Neural progenitor cell (in vitro differentiated cells): ENCODE measurements around the gene EYA4. TPM values are rescaled to one million over a fixed set of nuclear protein-coding genes. Genes with fewer than 3 reads are reported as not detected.

ENCODE experiments used
- DNase-seq: peaks from one replicate; pipeline ENCODE4 v3.0.0-alpha.2; 2016; ENCODE audit warnings: low spot score
- H2AFZ ChIP-seq: fragments of 200-600 bp; sonication (generic); replicated peaks from 2 replicates; pipeline ENCODE4 v1.6.1; 2016; ENCODE audit warnings: antibody characterized with exemption
- H3F3A ChIP-seq: fragments of 200-600 bp; sonication (generic); 2 replicates; pipeline ENCODE4 v1.6.1; 2016; ENCODE audit warnings: antibody characterized with exemption, low read depth
- H3K27ac ChIP-seq: fragments of 200-600 bp; sonication (generic); 2 replicates; pipeline ENCODE4 v1.5.1; 2016; ENCODE audit warnings: mild to moderate bottlenecking
- H3K27me3 ChIP-seq: fragments of 200-600 bp; sonication (generic); 2 replicates; pipeline ENCODE4 v1.6.1; 2016; ENCODE audit warnings: mild to moderate bottlenecking, moderate library complexity
- H3K36me3 ChIP-seq: fragments of 200-600 bp; sonication (generic); 2 replicates; pipeline ENCODE4 v1.5.1; 2016
- H3K4me1 ChIP-seq: fragments of 200-600 bp; sonication (generic); 2 replicates; pipeline ENCODE4 v1.6.1; 2016; ENCODE audit warnings: mixed run types
- H3K4me2 ChIP-seq: fragments of 200-600 bp; sonication (generic); 2 replicates; pipeline ENCODE4 v1.6.1; 2016
- H3K4me3 ChIP-seq: fragments of 200-600 bp; sonication (generic); 2 replicates; pipeline ENCODE4 v1.5.1; 2016
- H3K79me2 ChIP-seq: fragments of 200-600 bp; sonication (generic); 2 replicates; pipeline ENCODE4 v1.6.1; 2016; ENCODE audit warnings: low read depth
- H3K9ac ChIP-seq: fragments of 200-600 bp; sonication (generic); 2 replicates; pipeline ENCODE4 v1.6.1; 2016
- H3K9me3 ChIP-seq: fragments of 200-600 bp; sonication (generic); 2 replicates; pipeline ENCODE4 v1.5.1; 2016; ENCODE audit warnings: low read depth
- H4K20me1 ChIP-seq: fragments of 200-600 bp; sonication (generic); 2 replicates; pipeline ENCODE4 v1.6.1; 2016; ENCODE audit warnings: low read depth
- H3K27ac Mint-ChIP-seq: 3 replicates; pipeline ENCODE4 v1.8.0; 2021; ENCODE audit warnings: mixed read lengths
- H3K27me3 Mint-ChIP-seq: 2 replicates; pipeline ENCODE4 v1.8.0; 2022; ENCODE audit warnings: low read depth, mild to moderate bottlenecking, inconsistent platforms, moderate library complexity, mixed read lengths; ENCODE audit not compliant: insufficient read depth
- H3K36me3 Mint-ChIP-seq: 3 replicates; pipeline ENCODE4 v1.8.0; 2021; ENCODE audit warnings: mixed read lengths
- H3K4me1 Mint-ChIP-seq: 3 replicates; pipeline ENCODE4 v1.8.0; 2021; ENCODE audit warnings: mixed read lengths
- H3K4me3 Mint-ChIP-seq: 3 replicates; pipeline ENCODE4 v1.8.0; 2021; ENCODE audit warnings: mild to moderate bottlenecking, moderate library complexity, mixed read lengths
- H3K9me3 Mint-ChIP-seq: 3 replicates; pipeline ENCODE4 v1.8.0; 2020; ENCODE audit warnings: mixed read lengths
- CTCF ChIP-seq: fragments of 200-600 bp; sonication (generic); IDR thresholded peaks from 2 replicates; pipeline ENCODE4 v1.5.1; 2017; ENCODE audit warnings: antibody characterized with exemption, mild to moderate bottlenecking
- EZH2 ChIP-seq: fragments of 200-600 bp; sonication (generic); IDR thresholded peaks from 2 replicates; pipeline ENCODE4 v1.6.1; 2017; ENCODE audit warnings: antibody characterized with exemption, mild to moderate bottlenecking, moderate library complexity
- EZH2phosphoT487 ChIP-seq: fragments of 200-600 bp; sonication (generic); IDR thresholded peaks from 2 replicates; pipeline ENCODE4 v1.6.1; 2017; ENCODE audit warnings: antibody characterized with exemption
- total RNA-seq: library from RNA; depleted of rRNA; stranded (reverse); fragments of >200 nt; gene quantifications from 2 replicates; pipeline ENCODE4 v1.2.3, GENCODE V29; 2015; ENCODE audit warnings: low replicate concordance

Gene EYA4
- total RNA-seq, 1 donor from 2014 or later: 2.4 TPM

- DNase-seq: no peak
- H3K4me1 Mint-ChIP-seq: peaks cover 4% of the 10 kb centered on the region
- no peak overlapping the region for H3K4me3 ChIP-seq
- no peaks in the 10 kb centered on the region for H3K27me3 ChIP-seq
- H3K4me3 Mint-ChIP-seq: no peak overlapping the region
- no peak overlapping the region for H3K27ac Mint-ChIP-seq
- H3K27me3 Mint-ChIP-seq: peaks cover 3% of the 10 kb centered on the region
- H3K9me3 Mint-ChIP-seq: no peaks in the 10 kb centered on the region
- no peak overlapping the region for H3K27ac ChIP-seq
- no peaks in the 10 kb centered on the region for H3K36me3 Mint-ChIP-seq
- H4K20me1 ChIP-seq: no peaks in the 10 kb centered on the region
- no peak overlapping the region for H3K4me2 ChIP-seq
- H3K36me3 ChIP-seq: no peaks in the 10 kb centered on the region
- H3K9me3 ChIP-seq: no peaks in the 10 kb centered on the region
- no peak overlapping the region for H2AFZ ChIP-seq
- no peaks in the 10 kb centered on the region for H3K4me1 ChIP-seq
- no peaks in the 10 kb centered on the region for H3K79me2 ChIP-seq
- no peaks in the 10 kb centered on the region for H3F3A ChIP-seq
- no peak overlapping the region for H3K9ac ChIP-seq
- TF ChIP-seq CTCF: no peak
- TF ChIP-seq EZH2phosphoT487: no peak
- no peak for TF ChIP-seq EZH2
Measured at GRCh38 chr6:133205304-133205703, 35.9 kb upstream of the EYA4 start.

GRCh38 chr6:133206942-133207341, 34.2 kb upstream of the EYA4 start:
- Histone ChIP-seq H3K36me3 (no peaks in the 10 kb centered on the region), H3K27me3 (no peaks in the 10 kb centered on the region), H4K20me1 (no peaks in the 10 kb centered on the region), H3K9ac (no peak overlapping the region), H3K79me2 (no peaks in the 10 kb centered on the region), H3K27ac (no peak overlapping the region), H3K4me3 (no peak overlapping the region), H2AFZ (peak overlapping the region; percentile 38), H3F3A (no peaks in the 10 kb centered on the region), H3K9me3 (no peaks in the 10 kb centered on the region), H3K4me2 (no peak overlapping the region), H3K4me1 (no peaks in the 10 kb centered on the region)
- Mint-ChIP-seq H3K27me3 (peaks cover 3% of the 10 kb centered on the region), H3K9me3 (no peaks in the 10 kb centered on the region), H3K4me3 (no peak overlapping the region), H3K27ac (no peak overlapping the region), H3K4me1 (peaks cover 4% of the 10 kb centered on the region), H3K36me3 (no peaks in the 10 kb centered on the region)
- TF ChIP-seq EZH2: no peak
- no peak for TF ChIP-seq CTCF
- no peak for TF ChIP-seq EZH2phosphoT487
- DNase-seq: no peak

DNA sequence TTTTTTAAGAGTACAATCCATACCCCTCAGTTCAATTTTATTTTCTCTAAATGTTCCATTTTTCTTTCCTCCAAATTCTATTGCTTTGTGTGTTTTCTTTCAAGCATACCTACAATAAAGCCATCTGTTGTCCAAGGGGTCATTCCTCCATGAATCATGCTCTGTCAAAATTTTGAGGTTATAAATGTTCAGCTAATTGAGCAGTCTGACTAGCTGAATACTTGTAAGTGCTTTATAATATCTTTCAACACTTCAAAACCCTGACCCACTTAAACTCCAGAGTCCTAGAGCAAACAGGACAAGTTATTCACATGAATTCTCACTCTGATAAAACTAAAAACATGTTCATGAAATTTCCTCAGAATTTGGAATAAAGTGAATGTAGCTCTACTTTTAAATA, 33.4 kb upstream of the EYA4 start:
- Mint-ChIP-seq H3K27ac (no peak overlapping the region), H3K4me1 (peaks cover 4% of the 10 kb centered on the region), H3K36me3 (no peaks in the 10 kb centered on the region), H3K4me3 (no peak overlapping the region), H3K9me3 (no peaks in the 10 kb centered on the region), H3K27me3 (peaks cover 3% of the 10 kb centered on the region)
- Histone ChIP-seq H3K79me2 (no peaks in the 10 kb centered on the region), H3K4me1 (no peaks in the 10 kb centered on the region), H3F3A (no peaks in the 10 kb centered on the region), H3K4me3 (no peak overlapping the region), H3K27me3 (no peaks in the 10 kb centered on the region), H3K9ac (no peak overlapping the region), H2AFZ (no peak overlapping the region), H4K20me1 (no peaks in the 10 kb centered on the region), H3K4me2 (no peak overlapping the region), H3K27ac (no peak overlapping the region), H3K36me3 (no peaks in the 10 kb centered on the region), H3K9me3 (no peaks in the 10 kb centered on the region)
- DNase-seq: no peak
- no peak for TF ChIP-seq CTCF
- no peak for TF ChIP-seq EZH2
